HG03521 (cell line): Measurements from ENCODE around the gene COX5A.
"Not testable (repeated sequence)": the region's sequence is repeated elsewhere in the genome, so short reads cannot be mapped to it uniquely, and the experiment has no call there.

Experiments
- ATAC-seq: cut with Tn5 transposase; IDR thresholded peaks from one replicate; pipeline ENCODE4 v1.9.1; 2021; ENCODE audit warnings: mild to moderate bottlenecking, moderate library complexity; ENCODE audit not compliant: unreplicated experiment

Gene COX5A

GRCh38 chr15:74902295-74903075 lies 35.4 kb downstream of the COX5A start:
- ATAC-seq, result no peak

- no peak for ATAC-seq
Measured at GRCh38 chr15:74901612-74902063, 36.2 kb downstream of the COX5A start.

GRCh38 chr15:74897300-74897701 lies 40.6 kb downstream of the COX5A start:
- ATAC-seq, result no peak

- no peak for ATAC-seq
Measured at GRCh38 chr15:74896316-74896715, 41.6 kb downstream of the COX5A start.

- ATAC-seq, result no peak
Measured at GRCh38 chr15:74895830-74896229, 42.0 kb downstream of the COX5A start.

- not testable (repeated sequence) for ATAC-seq
Measured at GRCh38 chr15:74894383-74894782, 43.5 kb downstream of the COX5A start.

GRCh38 chr15:74893627-74894026 lies 44.2 kb downstream of the COX5A start:
- no peak for ATAC-seq

- no peak for ATAC-seq
Measured at GRCh38 chr15:74892931-74893330, 44.9 kb downstream of the COX5A start.

- ATAC-seq, result no peak
Measured at GRCh38 chr15:74892313-74892712, 45.6 kb downstream of the COX5A start.

- no peak for ATAC-seq
Measured at GRCh38 chr15:74891469-74891868, 46.4 kb downstream of the COX5A start.

- no peak for ATAC-seq
Measured at GRCh38 chr15:74890665-74890960, 47.3 kb downstream of the COX5A start.

- peak; percentile 87 for ATAC-seq
Measured at GRCh38 chr15:74889883-74890664, 47.8 kb downstream of the COX5A start, which contains the start of gene MPI. MPI (plus strand) TSS chr15:74890042; CDS start chr15:74890074, 32 bp downstream.

GRCh38 chr15:74889390-74889882 lies 48.4 kb downstream of the COX5A start:
- peak; percentile 13 for ATAC-seq

- ATAC-seq, result no peak
Measured at GRCh38 chr15:74888716-74889115, 49.2 kb downstream of the COX5A start.

- ATAC-seq, result not testable (repeated sequence)
Measured at GRCh38 chr15:74887537-74888193, 50.2 kb downstream of the COX5A start.

GRCh38 chr15:74885461-74885860 lies 52.4 kb downstream of the COX5A start:
- no peak for ATAC-seq

GRCh38 chr15:74884428-74885223 lies 53.2 kb downstream of the COX5A start:
- no peak for ATAC-seq

- ATAC-seq, result no peak
Measured at GRCh38 chr15:74882528-74882927, 55.3 kb downstream of the COX5A start.

- ATAC-seq, result no peak
Measured at GRCh38 chr15:74878273-74878672, 59.6 kb downstream of the COX5A start.

- no peak for ATAC-seq
Measured at GRCh38 chr15:74873756-74874424, 64.0 kb downstream of the COX5A start.
